Measurements from ENCODE around the gene REV1.
"Not testable (repeated sequence)": the region's sequence is repeated elsewhere in the genome, so short reads cannot be mapped to it uniquely, and the experiment has no call there.

The REV1 gene

GRCh38 chr2:99485824-99486223 lies 4.0 kb downstream of the REV1 start:
- no peak for DNase-seq

- DNase-seq: no peak
Measured at GRCh38 chr2:99485411-99485810, 4.4 kb downstream of the REV1 start.

GRCh38 chr2:99484205-99484604 lies 5.6 kb downstream of the REV1 start:
- no peak for DNase-seq

GRCh38 chr2:99481941-99482340 lies 7.9 kb downstream of the REV1 start:
- no peak for DNase-seq

- DNase-seq: no peak
Measured at GRCh38 chr2:99481527-99481926, 8.3 kb downstream of the REV1 start.

GRCh38 chr2:99480390-99480789 lies 9.4 kb downstream of the REV1 start:
- no peak for DNase-seq

- DNase-seq: no peak
Measured at GRCh38 chr2:99478632-99479031, 11.2 kb downstream of the REV1 start.

- no peak for DNase-seq
Measured at GRCh38 chr2:99477054-99477453, 12.8 kb downstream of the REV1 start.

GRCh38 chr2:99476629-99477028 lies 13.2 kb downstream of the REV1 start:
- no peak for DNase-seq

- DNase-seq: not testable (repeated sequence)
Measured at GRCh38 chr2:99475095-99475494, 14.7 kb downstream of the REV1 start.

- DNase-seq: no peak
Measured at GRCh38 chr2:99473518-99474083, 16.2 kb downstream of the REV1 start.

- DNase-seq: no peak
Measured at GRCh38 chr2:99472600-99472960, 17.2 kb downstream of the REV1 start.

GRCh38 chr2:99471654-99472599 lies 17.9 kb downstream of the REV1 start:
- DNase-seq: no peak

- DNase-seq: no peak
Measured at GRCh38 chr2:99470957-99471356, 18.9 kb downstream of the REV1 start.

GRCh38 chr2:99470459-99470858 lies 19.4 kb downstream of the REV1 start:
- not testable (repeated sequence) for DNase-seq

- DNase-seq: no peak
Measured at GRCh38 chr2:99469394-99469793, 20.4 kb downstream of the REV1 start.

GRCh38 chr2:99468155-99468554 lies 21.7 kb downstream of the REV1 start:
- DNase-seq: no peak

GRCh38 chr2:99467390-99467789 lies 22.4 kb downstream of the REV1 start:
- DNase-seq: no peak

- DNase-seq: no peak
Measured at GRCh38 chr2:99461828-99462483, 27.9 kb downstream of the REV1 start.

GRCh38 chr2:99458529-99458928 lies 31.3 kb downstream of the REV1 start:
- no peak for DNase-seq

GRCh38 chr2:99451686-99452085 lies 38.1 kb downstream of the REV1 start:
- no peak for DNase-seq

- DNase-seq: no peak
Measured at GRCh38 chr2:99451280-99451679, 38.5 kb downstream of the REV1 start.

- DNase-seq: no peak
Measured at GRCh38 chr2:99450199-99450598, 39.6 kb downstream of the REV1 start.

GRCh38 chr2:99448556-99448955 lies 41.3 kb downstream of the REV1 start:
- no peak for DNase-seq

All from activated CD4-positive, alpha-beta T cell treated with anti-CD3 and anti-CD28 coated beads for 4 hours (primary cell).